ENCODE measurements around the gene SLC35B1.
A peak's percentile ranks its signal among the peaks of the same experiment; 100 is the strongest.
"Not testable (repeated sequence)": the region's sequence is repeated elsewhere in the genome, so short reads cannot be mapped to it uniquely, and the experiment has no call there.

Gene SLC35B1

GRCh38 chr17:49731435-49731831, 23.7 kb upstream of the SLC35B1 start:
- no peak for DNase-seq

DNA sequence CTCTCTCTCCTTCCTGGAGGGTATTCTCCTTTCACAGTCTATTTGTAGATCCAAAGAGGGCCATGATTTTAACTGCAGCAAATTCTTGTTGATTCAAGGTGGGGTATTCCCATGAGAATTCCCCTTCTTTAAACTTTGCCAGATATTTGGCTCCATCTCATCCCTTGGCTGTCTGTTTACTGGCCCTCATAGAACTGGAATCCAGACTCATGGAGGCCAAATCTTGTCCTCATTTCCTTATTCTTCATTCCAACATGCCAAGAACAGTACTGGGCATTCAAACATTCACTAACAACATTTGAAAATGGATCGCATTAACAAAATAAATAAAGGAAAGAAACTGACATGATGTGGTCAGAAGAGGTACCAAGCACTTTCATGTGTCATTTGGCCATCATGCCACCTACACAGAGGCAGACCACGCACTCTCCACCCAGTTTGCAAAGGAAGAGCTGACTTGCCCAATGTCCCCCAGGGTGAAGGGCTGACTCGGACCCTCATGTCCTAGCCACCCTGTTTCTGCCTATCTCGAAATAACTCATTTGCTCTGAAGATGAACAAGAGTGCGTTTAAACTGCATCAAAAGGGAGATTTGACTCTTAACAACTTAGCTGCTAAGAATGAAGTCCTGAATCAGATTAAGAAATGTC, 23.1 kb upstream of the SLC35B1 start:
- DNase-seq: no peak

DNA sequence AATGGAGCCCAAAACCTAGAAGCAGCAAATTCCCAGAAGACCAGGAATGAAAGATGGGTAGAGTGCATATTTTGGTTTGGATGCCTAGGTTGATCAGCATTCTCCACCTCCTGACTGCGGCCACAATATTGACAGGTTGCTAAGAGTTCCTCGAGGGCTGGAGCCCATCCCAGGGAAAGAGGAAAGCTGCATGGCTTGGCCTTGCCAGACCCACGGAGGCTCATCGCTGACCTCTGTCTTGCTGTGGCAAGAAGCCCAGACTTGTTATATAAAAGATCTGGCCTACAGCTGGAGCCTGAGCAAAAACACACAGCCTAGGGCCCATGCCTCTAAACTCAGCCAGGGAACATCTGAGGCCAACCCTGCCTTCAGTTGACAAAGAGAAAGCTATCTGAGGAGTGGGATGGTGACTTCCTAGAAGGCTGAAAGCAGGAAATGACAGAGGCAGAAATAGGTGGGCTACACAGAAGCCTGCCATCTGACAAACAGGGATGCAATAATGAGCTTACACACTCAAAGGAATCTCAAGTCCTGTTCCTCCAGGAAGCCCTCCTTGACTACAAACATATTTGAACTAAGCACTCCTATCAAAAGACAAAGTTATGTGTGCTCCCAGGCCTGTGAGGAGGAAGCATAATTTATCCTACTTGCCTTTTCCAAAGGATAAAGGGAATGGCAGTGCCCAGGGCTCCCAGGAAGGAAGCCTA, 22.5 kb upstream of the SLC35B1 start:
- DNase-seq: no peak

GRCh38 chr17:49729069-49729468, 21.3 kb upstream of the SLC35B1 start:
- DNase-seq: no peak

GRCh38 chr17:49728425-49728824, 20.7 kb upstream of the SLC35B1 start:
- no peak for DNase-seq

GRCh38 chr17:49727380-49727779, 19.6 kb upstream of the SLC35B1 start:
- DNase-seq: no peak

GRCh38 chr17:49725452-49726130, 17.8 kb upstream of the SLC35B1 start:
- DNase-seq: no peak

GRCh38 chr17:49724552-49724951, 16.8 kb upstream of the SLC35B1 start:
- DNase-seq: not testable (repeated sequence)

- DNase-seq: no peak
These were observed 15.7 kb upstream of the SLC35B1 start for GRCh38 chr17:49723423-49723822.

GRCh38 chr17:49722066-49722465, 14.3 kb upstream of the SLC35B1 start:
- DNase-seq: no peak

GRCh38 chr17:49717371-49717861, 9.7 kb upstream of the SLC35B1 start:
- peak; percentile 51 to 62 for DNase-seq

DNA sequence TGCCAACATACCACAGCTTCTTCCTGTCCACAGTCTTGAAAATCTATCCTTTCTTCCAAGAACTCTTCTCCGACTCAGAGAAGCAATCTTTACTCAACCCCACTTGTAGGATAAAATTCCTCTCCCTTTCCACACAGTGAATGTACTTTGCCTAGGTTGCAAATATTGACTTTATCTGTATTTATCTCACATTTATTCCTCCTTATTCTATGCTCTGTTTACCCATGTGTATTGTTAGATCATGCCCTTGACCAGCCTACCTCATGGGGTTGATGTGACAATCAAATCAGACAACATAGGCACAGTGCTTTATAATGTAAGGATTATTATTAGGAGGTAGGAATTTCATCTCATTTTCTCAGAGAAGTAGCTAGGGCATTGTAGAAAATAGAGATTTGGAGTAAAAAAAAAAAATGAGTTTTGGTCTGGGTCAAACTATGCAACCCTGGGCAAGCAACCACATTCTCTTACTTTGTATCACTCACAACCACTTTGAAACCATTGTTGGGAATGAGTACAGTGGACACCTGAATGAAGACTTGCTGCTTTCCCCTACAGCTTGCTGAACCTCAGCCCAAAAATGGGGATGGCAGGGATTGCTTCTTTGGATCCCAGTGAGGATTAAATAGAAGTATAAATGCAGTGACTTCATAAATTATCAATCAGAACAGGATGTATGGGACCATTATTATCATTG, 9.1 kb upstream of the SLC35B1 start:
- no peak for DNase-seq

DNA sequence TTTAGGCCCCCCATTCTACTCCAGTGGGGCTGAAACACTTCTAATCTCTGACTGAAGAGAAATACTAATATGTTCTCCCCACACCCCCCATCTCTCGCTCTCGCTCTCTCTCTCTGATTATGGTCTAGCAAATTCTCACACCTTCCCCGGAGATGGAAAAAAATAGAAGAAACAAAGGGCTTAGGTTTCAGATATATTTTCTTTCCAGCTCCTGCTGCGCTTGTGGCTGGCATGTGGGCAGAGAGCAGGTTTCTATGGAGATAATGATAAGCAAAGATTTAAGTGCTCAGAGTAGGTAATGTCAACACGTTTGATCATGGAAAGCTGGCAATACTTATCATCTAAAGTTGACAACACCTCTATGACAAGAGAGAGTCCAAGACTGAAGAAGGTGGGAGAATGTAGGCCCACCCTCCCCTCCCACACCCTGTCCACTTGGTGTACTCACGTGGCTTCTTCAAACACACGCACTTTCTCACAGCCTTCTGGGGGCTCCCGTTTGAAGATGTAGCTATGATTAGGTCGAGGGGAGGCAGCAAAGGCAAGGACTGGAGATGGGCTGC, 8.0 kb upstream of the SLC35B1 start:
- DNase-seq: peak; percentile 42 to 57

DNA sequence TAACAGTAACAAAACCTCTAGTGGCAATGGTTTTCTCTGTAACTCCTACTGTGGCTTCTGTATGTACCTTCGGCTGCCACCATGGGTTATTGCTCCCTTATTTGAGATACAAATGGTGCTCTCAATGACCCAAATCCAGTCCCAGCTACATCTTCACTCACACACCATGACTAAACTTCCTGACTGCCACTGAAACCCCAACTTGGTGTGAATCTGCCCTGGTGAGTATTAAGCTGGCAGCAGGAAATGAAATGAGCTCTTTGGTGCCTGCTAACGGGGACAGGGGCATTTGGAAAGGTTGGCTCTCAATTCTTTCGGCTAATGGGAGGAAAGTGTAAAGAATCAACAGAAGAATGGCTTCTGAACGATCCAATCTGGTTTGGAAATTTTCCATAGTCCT, 7.5 kb upstream of the SLC35B1 start:
- DNase-seq: peak; percentile 36 to 54

DNA sequence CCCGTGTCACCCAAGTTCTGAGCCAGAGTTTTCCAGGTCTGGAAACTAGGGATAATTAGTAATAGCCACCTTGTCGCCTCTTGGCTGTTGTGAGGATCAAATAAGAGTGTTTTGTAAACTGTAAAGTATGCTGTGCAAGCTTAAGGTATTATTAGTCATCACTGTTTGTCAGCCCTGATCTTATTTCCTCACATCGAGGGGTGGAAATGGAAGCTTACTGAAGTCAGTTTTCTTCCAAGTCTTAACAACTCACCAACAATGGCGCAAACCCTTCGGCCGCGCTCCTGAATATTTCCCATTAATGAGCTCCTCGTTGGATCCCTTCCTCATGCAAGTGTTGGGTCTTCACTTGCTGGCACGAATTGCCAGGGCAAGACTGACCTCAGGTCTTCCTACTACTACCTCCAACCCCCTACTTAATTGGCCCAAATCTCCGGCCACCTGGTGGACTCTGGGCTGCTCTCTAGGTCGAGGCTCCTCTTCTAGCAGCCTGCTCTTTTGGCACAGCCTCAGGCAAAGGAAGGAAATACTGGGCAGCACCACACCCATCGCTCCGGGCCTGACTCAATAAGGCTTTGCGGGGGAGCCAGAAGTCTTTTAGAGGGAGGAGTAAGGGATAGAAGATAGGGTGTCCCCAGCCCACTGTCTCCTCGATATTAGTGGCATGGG, 885 bp upstream of the SLC35B1 start:
- DNase-seq: peak in 1 of 2 experiments; percentile 39

- DNase-seq: peak in 1 of 2 experiments; percentile 30
These were observed 537 bp downstream of the SLC35B1 start for GRCh38 chr17:49707246-49707607.

GRCh38 chr17:49705254-49705653, 2.5 kb downstream of the SLC35B1 start:
- no peak for DNase-seq

DNA sequence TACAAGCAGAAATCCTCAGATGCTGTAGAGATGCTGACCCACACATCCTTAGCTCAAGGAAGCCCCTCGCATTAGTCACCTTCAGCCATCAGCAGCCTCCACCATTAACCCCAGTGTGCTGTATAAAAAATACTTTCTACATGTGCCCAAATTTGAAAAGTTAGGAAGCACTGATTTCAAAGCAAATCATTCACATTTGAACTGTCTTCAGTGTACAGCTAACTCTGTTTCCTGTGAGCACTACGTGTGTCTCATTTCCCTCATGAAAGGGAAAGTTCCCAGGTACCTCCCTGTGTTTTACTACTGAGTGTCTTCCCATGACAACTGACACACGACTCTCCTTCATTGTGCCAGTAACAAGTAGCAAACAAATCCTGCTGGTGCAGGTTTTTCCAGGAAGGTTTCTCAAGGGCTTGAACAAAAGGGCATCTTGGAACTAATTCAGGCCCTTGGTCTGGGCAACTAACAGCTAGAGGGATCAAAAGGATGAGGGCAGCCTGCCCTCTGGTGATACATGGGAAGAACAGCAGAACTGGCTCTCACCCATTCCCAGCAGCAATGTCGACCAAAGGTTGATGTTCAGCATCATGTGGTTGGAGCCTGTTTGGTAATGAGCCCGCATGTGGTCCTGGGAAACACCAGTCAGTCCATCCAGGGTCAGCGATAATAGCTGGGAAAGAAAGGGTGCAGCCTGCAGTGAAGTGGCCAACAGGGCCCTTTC, 4.0 kb downstream of the SLC35B1 start:
- DNase-seq: no peak

DNA sequence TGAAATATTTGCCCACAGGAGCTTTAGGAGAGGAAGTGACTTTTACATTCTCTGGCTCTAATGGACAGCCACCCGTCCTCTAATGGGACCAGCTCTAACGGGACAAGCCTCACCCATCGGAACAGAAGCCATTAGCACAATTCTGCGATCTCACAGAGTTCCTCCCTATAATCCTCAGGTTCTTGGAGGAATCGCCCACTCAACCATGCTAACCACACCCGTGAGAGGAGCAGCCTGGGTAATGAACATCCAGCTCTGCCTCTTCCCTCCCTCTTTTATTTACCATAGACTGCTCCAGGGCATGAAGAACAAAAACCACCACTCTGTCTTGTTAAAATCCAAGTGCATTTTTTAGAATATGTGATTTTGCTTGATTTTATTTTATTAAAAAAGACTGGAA, 6.8 kb downstream of the SLC35B1 start:
- no peak for DNase-seq

DNA sequence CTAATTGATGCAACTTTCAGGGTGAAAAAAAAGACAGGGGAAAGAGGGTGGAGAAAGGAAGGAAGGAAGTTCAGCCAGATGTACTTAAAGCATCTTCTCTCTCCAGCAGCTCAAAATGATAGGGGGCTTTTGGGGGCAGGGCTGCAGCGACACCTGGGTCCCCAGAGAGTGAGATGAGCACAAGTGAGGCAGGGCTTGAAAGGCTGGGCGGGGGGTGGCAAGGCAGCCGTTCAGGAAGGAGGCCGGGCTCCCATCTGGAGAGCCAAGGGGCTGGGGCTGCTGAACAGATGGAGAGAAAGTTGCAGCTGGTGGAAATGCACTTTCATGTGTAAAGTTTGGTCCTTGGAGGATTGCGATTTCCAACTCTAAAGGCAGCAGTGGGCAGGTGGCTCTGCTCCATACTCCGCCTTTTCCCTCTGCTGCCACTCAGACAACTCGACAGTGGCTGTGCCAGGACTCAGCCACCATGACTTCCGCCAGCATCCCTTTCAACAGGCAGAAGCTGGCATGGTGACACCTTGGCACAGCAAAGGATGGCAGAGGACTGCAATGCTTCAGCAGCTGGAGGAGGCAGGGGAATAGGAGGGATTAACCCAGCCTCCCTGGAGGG, 7.7 kb downstream of the SLC35B1 start:
- no peak for DNase-seq

- no peak for DNase-seq
These were observed 9.8 kb downstream of the SLC35B1 start for GRCh38 chr17:49698005-49698404.

Measured in activated CD4-positive, alpha-beta T cell treated with anti-CD3 and anti-CD28 coated beads, Interleukin-2, amount 50 U/mL, for 48 hours (primary cell).